GM18907 (cell line): ENCODE measurements around the gene OR2B2.
"Not testable (repeated sequence)": the region's sequence is repeated elsewhere in the genome, so short reads cannot be mapped to it uniquely, and the experiment has no call there.

ENCODE experiments used
- ATAC-seq: cut with Tn5 transposase; IDR thresholded peaks from one replicate; pipeline ENCODE4 v1.9.1; 2021; ENCODE audit warnings: mild to moderate bottlenecking, moderate library complexity; ENCODE audit not compliant: unreplicated experiment

OR2B2 gene

DNA sequence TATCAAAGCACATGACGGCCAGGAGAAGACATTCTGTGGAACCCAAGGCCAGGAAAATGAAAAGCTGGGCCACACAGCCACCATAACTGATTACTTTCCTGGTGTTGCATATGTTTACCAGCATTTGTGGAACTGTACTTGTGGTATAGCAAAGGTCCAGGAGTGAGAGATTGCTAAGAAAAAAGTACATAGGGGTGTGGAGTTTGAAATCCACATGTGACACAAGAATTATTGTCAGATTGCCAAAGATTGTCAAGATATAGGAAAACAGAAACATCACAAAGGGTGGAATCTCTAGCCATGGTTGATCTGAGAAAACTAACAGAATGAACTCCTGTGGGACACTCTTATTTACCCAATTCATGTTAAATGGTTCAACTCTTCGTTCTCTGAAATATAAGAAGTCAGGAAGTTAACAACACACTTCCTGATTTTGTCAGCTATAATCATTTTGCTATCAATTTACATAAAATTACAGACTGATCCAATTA lies at the start of gene OR2B2:
Gene OR2B2 (minus strand): TSS at position 441 of the 491 bp plus-strand sequence. CDS start 77 bp downstream, at position 364.
- ATAC-seq, result no peak

DNA sequence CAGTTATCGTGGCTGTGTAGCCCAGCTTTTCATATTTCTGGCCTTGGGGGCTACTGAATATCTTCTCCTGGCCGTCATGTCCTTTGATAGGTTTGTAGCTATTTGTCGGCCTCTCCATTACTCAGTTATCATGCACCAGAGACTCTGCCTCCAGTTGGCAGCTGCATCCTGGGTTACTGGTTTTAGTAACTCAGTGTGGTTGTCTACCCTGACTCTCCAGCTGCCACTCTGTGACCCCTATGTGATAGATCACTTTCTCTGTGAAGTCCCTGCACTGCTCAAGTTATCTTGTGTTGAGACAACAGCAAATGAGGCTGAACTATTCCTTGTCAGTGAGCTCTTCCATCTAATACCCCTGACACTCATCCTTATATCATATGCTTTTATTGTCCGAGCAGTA lies 45.3 kb upstream of the OR2B2 start:
- peak; percentile 53 for ATAC-seq

DNA sequence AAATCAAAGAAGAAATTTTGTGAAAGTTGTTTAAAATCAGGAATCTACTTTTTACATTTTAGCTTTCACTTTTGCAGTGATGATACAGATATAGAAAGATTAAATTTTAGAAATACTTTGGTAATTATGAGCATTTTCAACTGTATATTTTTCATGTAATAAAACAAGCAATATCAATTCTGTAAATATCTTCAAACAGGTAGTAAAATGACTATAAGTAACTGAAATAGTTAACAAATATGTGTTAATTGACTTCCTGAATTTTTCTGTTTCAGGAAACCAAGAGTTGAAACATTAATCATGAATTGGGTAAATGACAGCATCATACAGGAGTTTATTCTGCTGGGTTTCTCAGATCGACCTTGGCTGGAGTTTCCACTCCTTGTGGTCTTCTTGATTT lies 44.7 kb upstream of the OR2B2 start, which contains the start of gene OR2B6:
Gene OR2B6 (plus strand): TSS at position 301 of the 400 bp plus-strand sequence. CDS start 0 bp downstream, at position 301.
- ATAC-seq, result peak; percentile 43

DNA sequence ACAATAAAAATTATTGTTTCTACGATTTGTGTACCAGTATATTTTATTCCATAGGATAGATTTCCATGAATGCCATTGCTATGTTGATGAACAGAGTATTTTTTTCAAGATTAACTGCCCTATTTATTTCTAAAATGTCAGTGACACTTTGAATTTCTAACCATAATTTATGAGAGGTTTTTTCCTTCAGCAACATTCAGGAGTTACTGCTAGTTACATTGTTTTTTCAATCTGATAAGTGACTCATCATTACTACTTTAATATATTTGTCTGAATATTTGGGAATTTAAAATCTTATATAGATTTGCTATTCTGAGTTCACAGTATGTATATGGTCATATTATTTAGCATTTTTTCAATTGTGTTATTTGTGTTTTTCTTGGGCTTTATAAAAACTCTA lies 38.8 kb upstream of the OR2B2 start:
- no peak for ATAC-seq

DNA sequence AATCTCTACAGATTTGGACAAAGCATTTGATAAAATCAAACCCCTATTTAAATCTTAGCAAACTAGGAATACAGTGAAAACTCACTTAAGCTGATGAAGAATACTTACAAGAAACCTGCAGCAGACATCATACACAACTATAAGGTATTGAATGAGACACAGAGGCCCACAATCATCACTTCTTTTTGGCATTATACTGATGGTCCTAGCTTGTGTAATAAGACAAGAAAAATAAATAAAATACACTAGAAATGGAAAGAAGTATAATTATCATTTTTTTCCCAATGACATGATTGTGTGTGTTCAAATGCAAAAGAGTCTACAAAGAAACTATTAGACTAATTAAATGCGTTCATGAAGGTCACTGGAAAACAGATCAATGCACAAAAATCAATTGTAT lies 36.0 kb upstream of the OR2B2 start:
- ATAC-seq, result no peak

DNA sequence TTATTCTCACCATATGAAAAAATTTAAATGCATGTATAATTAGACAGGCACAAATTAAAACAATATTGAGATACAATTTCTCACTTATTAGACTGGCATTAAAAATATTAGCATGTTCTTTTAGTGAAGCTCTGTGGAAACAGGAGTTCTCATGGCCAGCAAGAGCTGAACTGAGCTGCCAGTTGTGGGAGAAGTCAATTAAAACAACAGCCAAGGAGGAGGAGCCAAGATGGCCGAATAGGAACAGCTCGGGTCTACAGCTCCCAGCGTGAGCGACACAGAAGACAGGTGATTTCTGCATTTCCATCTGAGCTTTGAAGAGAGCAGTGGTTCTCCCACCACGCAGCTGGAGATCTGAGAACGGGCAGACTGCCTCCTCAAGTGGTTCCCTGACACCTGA lies 30.9 kb upstream of the OR2B2 start:
- ATAC-seq, result not testable (repeated sequence)

DNA sequence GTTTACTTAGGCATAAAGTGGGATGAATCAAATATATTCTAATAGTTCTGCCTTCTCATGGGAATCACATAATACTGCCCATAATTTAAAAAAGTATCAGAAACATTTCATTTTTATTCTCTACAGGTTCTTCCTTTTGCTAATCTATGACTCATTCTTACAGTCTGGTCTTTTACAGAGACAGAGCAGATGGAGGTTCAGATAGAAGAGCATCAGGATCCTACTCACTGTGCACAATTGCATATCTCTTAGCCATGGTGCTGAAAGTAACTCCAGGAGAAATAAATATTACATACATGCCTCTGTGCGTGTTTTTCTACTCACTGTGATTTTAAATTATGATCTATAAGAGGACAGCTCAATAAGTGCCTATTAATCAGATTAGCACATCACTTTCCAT lies 28.6 kb upstream of the OR2B2 start:
- no peak for ATAC-seq

DNA sequence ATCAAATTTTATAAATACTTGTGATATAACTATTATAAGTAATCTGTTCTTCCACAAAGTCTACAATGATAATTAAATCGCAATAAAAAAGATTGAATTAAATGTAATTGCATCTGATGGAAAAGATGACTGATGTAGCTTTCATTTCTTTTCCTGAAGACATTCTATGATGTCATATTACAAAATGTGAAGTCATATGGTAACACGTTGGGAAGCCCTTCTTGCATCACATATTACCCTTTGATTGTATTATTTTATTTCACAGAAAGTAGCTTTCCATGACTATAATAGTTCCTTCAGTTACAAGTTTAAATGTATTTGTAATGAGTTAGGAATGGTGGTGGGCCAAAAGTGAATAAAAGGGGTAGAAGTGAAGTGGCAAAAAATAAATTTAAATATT lies 19.0 kb upstream of the OR2B2 start:
- ATAC-seq, result no peak

DNA sequence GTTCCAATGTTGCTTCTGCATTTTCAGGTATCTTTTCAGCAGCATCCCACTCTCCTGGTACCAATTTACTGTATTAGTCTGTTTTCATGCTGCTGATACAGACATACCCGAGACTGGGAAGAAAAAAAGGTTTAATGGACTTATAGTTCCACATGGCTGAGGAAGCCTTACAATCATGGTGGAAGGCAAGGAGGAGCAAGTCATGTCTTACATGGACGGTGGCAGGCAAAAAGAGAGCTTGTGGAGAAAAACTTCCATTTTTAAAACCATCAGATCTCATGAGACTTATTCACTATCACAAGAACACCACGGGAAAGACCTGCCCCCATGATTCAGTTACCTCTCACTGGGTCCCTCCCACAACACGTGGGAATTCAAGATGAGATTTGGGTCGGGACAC lies 17.7 kb upstream of the OR2B2 start:
- ATAC-seq, result not testable (repeated sequence)

DNA sequence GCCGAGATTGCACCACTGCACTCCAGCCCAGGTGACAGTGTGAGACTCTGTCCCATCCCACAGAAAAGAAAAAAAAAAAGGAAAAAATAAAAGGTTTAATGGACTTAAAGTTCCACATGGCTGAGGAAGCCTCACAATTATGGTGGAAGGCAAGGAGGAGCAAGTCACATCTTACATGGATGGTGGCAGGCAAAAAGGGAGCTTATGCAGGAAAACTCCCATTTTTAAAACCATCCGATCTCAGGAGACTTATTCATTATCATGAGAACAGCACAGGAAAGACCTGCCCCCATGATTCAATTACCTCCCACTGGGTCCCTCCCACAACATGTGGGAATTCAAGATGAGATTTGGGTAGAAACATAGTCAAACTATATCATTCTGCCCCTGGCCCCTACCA lies 15.8 kb upstream of the OR2B2 start:
- not testable (repeated sequence) for ATAC-seq

DNA sequence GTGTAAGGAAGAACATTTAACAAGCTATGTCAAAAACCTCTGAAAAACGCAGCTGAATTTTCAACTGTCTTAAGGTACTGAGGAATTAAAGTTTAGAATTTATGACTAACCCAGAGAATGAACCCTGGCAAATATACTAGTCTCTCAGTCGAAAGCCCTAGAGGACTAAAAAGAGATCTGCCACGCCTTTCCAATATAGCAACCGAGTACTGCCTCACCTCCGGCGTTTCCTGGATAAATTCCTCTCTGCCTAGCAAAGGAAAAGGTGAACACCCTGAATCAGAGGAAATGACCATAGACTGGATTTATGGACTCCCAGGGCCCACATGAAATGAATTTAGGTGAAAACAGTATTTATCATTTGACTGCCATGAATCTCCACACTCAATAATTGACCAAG lies 12.0 kb upstream of the OR2B2 start:
- ATAC-seq, result no peak

DNA sequence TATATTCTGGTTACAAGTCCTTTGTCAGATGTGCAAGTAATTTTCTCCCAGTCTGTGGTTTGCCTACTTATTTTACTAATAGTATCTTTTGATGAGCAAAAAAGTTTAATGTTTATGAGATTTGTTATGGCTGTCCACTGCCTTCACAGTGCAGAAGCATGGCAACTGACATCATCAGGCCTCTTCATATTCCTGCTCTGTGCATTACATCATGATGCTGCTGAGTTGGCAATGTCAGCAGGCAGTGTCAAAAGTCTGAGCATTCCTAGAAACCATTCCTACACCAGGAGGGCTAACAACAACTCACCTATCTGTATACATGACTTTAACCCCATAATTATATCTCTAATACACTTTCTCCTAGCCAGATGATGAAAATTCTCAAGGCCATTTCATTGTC lies 10.8 kb upstream of the OR2B2 start:
- ATAC-seq, result no peak

DNA sequence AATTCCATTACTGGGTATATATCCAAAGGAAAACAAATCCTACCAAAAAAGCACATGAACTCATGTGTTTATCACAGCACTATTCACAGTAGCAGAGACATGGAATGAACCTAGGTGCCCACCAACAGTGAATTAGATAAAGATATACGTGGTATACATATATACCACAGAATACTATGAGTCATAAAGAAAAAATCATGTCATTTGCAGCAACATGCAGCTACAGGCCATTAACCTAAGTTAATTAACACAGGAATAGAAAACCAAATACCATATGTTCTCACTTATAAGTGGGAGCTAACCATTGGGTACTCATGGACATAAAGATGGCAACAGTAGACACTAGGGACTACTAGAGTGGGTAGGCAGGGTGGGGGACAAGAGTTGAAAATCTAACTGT lies 4.2 kb downstream of the OR2B2 start:
- no peak for ATAC-seq

DNA sequence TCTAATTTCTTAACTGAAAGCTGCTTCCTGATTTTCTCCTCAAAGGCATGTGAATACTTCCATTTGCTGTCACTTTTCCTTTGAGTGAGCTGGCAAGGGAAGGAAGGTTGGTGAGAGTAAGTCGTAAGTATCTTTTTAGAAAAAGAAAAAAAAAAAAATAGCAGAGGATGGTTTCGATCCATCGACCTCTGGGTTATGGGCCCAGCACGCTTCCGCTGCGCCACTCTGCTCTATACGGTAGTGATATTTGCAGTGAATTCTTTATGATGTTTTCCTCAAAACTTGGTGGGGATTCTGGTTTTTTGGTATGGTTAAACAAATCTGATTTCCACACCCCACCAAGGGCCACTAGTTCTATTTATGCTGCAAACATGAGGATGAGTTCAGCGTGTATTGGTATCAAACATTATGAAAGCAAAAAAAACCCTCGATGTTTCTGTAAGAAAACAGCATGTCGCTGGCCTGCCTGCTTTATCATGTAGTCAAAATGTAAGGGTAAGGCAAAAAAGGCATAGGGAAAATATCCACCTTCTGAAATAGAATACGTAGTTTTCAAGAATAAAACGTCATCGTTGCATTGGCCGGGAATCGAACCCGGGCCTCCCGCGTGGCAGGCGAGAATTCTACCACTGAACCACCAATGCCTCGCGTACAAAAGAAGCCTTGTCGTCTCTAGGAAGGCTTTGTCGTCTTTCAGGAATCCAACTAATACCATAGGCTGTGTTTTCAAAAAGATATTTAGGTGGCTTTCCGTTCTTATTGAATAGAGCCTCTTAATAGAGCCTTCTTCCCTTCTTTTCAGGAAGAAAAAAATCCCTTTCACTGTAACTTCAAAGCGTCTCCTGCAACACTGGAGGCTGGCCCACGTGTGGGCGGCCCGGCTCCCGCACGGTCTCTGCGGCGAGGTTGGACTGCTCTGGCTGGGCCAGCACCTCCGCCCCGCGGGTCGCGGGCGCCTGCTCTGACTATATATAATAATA lies 9.6 kb downstream of the OR2B2 start:
- peak; percentile 74 for ATAC-seq

DNA sequence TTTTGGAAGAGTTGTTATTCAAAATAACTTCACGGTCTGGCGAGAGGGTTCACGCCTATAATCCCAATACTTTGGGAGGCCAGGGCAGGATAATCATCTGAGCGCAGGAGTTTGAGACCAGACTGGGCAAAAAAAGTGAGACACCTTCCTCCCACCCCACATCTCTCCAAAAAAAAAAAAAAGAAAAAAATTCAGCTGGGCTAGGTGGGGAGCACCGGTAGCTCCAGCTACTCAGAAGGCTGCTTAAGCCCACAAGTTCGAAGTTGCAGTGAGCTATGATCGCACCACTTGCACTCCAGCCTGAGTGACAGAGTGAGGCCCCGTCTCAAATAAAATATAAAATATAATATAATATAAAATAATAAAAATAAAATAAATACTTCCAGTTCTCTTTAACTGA lies 10.4 kb downstream of the OR2B2 start:
- no peak for ATAC-seq

DNA sequence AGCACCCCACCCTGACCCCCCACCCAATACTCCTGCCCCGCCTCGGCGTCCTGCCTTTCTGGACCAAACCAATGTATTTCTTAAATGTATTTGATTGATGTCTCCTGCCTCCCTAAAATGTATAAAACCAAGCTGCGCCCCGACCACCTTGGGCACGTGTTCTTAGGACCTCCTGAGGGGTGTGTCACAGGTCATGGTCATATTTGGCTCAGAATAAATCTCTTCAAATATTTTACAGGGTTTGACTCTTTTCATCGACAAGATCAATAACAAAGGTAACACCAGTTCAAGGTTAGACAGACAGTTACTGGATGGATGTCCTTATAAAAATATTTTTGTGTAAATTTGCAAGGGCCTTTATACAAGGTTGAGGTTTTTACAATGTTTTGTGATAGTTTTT lies 12.0 kb downstream of the OR2B2 start:
- not testable (repeated sequence) for ATAC-seq

DNA sequence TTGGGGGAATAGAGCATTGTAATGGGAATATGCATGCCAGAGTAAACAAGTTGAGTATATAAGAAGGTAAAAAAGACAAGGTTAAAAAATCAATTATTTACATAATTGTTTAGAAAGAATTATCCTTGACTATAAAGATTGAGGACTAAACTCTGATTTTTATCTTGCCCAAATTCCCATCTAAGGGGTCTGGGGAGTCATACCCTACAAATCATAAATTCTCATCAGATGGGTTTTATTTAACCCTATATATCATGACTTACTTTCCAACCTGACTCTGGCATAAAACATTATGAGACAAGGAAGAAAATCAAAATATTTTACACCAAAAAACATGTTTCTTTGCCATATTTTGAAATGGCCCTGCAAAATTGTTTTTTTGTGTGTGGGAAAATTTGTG lies 12.7 kb downstream of the OR2B2 start:
- no peak for ATAC-seq

DNA sequence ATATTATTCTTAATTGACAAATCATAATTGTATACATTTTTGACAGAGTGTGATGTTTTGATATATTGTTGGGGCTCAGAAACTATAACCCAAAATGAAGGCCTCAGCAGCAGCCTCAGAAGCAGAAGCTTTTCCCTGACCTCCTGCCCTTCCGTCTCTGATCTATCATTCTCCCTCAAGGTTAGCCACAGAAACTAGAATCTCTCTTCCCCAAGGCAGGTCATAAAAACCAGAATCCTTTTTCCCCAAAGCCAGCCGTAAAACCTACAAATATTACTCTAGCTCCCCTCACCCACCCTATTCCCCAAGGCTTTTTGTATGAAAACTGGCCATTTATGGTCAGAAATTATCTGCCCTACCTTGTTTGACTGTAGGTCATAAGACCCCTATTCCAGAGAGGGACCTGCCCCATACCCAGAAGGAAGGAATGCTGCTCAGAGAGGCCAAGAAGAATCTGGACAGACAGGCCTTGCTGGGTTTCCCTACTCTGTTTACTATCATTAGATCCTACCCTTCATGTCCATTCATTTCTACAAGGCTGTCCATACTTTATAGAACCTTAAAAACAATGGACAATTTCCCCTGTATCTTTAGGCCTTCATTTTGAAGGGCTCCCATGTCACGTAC lies 14.5 kb downstream of the OR2B2 start:
- no peak for ATAC-seq

DNA sequence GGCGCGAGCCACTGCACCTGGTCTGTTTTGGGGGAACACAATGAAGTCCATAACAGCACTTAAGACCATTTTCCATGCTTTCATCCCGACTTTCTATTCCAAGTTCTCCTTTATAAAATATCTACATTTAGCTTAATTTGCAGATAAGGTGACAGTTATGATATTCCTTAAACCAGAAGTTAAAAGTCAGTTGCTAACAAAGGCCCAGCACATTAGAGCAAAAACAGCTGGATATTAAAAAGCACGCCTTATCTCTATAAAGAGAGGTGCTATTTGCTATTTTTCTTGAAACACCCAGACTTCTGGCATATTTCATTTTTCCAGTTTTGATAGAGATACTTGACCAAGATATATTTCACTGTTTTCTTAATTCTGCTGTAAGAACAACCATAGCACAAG lies 15.8 kb downstream of the OR2B2 start:
- no peak for ATAC-seq

DNA sequence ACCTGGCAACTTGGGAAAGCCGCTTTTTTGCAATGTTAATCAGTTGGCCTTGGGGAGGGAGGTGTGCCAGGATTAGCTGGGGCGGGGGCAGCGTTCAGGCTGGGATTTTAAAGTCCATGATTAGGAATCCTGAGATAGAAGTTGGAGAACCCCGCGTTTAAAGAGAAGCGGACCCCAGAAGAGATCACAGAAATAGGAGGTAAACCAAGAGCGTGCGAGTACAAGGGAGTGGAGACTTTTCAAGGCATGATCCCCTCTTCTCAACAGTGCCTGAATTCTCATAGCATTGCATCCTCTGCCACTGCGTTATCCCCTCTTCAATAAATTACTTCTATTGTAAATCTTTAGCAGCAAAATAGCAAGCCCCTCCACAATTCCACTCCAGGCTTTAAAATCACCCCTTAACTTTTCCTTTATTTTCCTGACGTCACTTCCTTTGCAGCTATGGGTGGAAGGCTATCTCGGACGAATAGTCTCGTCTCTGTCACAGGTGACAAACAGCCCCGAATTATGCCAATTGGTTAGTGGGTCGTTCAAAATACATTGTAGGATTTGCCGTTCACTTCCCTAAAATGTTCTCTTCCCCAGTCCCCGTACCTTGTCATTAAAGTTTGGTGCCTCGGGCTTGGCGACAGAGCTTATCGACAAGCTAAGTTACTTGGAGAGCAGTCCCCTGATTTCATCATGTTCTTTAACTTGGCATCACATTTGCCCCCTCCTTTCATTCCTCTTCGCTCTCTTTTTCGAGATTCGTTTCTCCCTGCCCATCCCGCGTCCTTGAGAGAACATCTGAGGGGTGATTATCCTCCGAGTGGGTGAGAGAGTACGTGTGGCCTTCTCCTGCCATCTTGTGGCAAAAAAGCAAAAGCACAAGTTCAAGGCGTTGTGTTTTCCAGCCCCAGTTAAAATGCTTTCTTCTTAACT lies 17.1 kb downstream of the OR2B2 start:
- ATAC-seq, result peak; percentile 18
